Activated CD4-positive, alpha-beta T cell treated with anti-CD3 and anti-CD28 coated beads for 36 hours (primary cell): Measurements from ENCODE around the gene ARIH1. TPM values are rescaled to one million over a fixed set of nuclear protein-coding genes. Genes with fewer than 3 reads are reported as not detected.
A peak's percentile ranks its signal among the peaks of the same experiment; 100 is the strongest.

Experiments used
- ATAC-seq: fragments of 200-7000 bp; cut with Tn5 transposase; one replicate; pipeline ENCODE4 v1.10.0; 2021; ENCODE audit warnings: mild to moderate bottlenecking, moderate library complexity
- CTCF ChIA-PET: fragments of 350-600 bp; sonication (Branson Sonifier 250); formaldehyde crosslinking; loops from one replicate; lab custom pipeline; 2021; ENCODE audit warnings: antibody characterized with exemption; lab: Charles Lee
- POLR2A ChIA-PET: fragments of 350-600 bp; sonication (Branson Sonifier 250); formaldehyde crosslinking; loops from one replicate; lab custom pipeline; 2021; ENCODE audit warnings: antibody characterized with exemption, inconsistent platforms; lab: Charles Lee
- DNase-seq: peaks from one replicate; pipeline ENCODE4 v3.0.0-alpha.2; 2020
- H3K27ac Mint-ChIP-seq: one replicate; pipeline ENCODE4 v1.8.0; 2021; ENCODE audit warnings: mixed read lengths
- H3K27me3 Mint-ChIP-seq: one replicate; pipeline ENCODE4 v1.8.0; 2021; ENCODE audit warnings: mixed read lengths
- H3K36me3 Mint-ChIP-seq: one replicate; pipeline ENCODE4 v1.8.0; 2021; ENCODE audit warnings: low read depth, mixed read lengths
- H3K4me1 Mint-ChIP-seq: one replicate; pipeline ENCODE4 v1.8.0; 2021; ENCODE audit warnings: mixed read lengths
- H3K4me3 Mint-ChIP-seq: one replicate; pipeline ENCODE4 v1.8.0; 2021; ENCODE audit warnings: mild to moderate bottlenecking, moderate library complexity, mixed read lengths
- H3K9me3 Mint-ChIP-seq: one replicate; pipeline ENCODE4 v1.8.0; 2021; ENCODE audit warnings: low read depth, mixed read lengths
- intact Hi-C, 2 experiments: fragments of 100-400 bp; cut with DNase I in 1 of 2; cut with micrococcal nuclease in 1 of 2; formaldehyde crosslinking; loops; one replicate each; pipeline versions ENCODE4 v1.14.2 to v1.15.1; 2022 to 2024; cut with DNase I, micrococcal nuclease
- total RNA-seq, 2 experiments: library from RNA; stranded (reverse); gene quantifications; one replicate each; pipeline ENCODE4 v1.2.3, GENCODE V29; 2021

ARIH1 gene
- total RNA-seq, 2 experiments from 2014 or later = 177 to 195 TPM

- Mint-ChIP-seq H3K36me3 (peaks cover 32% of the 10 kb centered on the region), H3K27ac (no peak overlapping the region), H3K4me3 (no peak overlapping the region), H3K9me3 (no peaks in the 10 kb centered on the region), H3K4me1 (no peaks in the 10 kb centered on the region), H3K27me3 (no peaks in the 10 kb centered on the region)
- DNase-seq = no peak
- ChIA-PET CTCF (interaction anchor here (0.8 to 1.4 kb wide), 4 partner anchors 9 to 254 kb away, joined by 3 to 7 read pairs (median 4); no protein-coding TSS in a partner anchor), POLR2A (no interaction called here)
- ATAC-seq = no peak
- intact Hi-C loops = no loop called here
These were observed 92.8 kb downstream of the ARIH1 start for GRCh38 chr15:72566973-72567372.

GRCh38 chr15:72570059-72570458 is 95.9 kb downstream of the ARIH1 start:
- ChIA-PET CTCF (interaction anchor here (1.5 kb wide), 1 partner anchor 24 kb away, joined by 3 read pairs; no protein-coding TSS in a partner anchor), POLR2A (no interaction called here)
- Mint-ChIP-seq H3K4me1 (no peaks in the 10 kb centered on the region), H3K36me3 (peaks cover 18% of the 10 kb centered on the region), H3K4me3 (no peak overlapping the region), H3K27ac (no peak overlapping the region), H3K27me3 (no peaks in the 10 kb centered on the region), H3K9me3 (no peaks in the 10 kb centered on the region)
- intact Hi-C loops = no loop called here
- DNase-seq (no peak), ATAC-seq (no peak)

GRCh38 chr15:72579814-72580213 is 105.7 kb downstream of the ARIH1 start:
- intact Hi-C loops = no loop called here
- CTCF ChIA-PET = no interaction called here
- Mint-ChIP-seq H3K27ac (no peak overlapping the region), H3K36me3 (peaks cover 46% of the 10 kb centered on the region), H3K27me3 (no peaks in the 10 kb centered on the region), H3K4me1 (no peaks in the 10 kb centered on the region), H3K4me3 (no peak overlapping the region), H3K9me3 (peaks cover 6% of the 10 kb centered on the region)
- ATAC-seq (no peak), DNase-seq (no peak)
- POLR2A ChIA-PET = no interaction called here

GRCh38 chr15:72584006-72584405 is 109.9 kb downstream of the ARIH1 start:
- DNase-seq (no peak), ATAC-seq (no peak)
- Mint-ChIP-seq H3K27ac (no peak overlapping the region), H3K4me1 (no peaks in the 10 kb centered on the region), H3K4me3 (no peak overlapping the region), H3K9me3 (peaks cover 2% of the 10 kb centered on the region), H3K36me3 (peaks cover 32% of the 10 kb centered on the region), H3K27me3 (no peaks in the 10 kb centered on the region)
- CTCF ChIA-PET = interaction anchor here (0.9 kb wide), 1 partner anchor 16 kb away, joined by 3 read pairs; no protein-coding TSS in a partner anchor
- POLR2A ChIA-PET = no interaction called here
- intact Hi-C loops = no loop called here

GRCh38 chr15:72585025-72585424 is 110.9 kb downstream of the ARIH1 start:
- no peaks in the 10 kb centered on the region for H3K27me3 Mint-ChIP-seq
- H3K4me1 Mint-ChIP-seq = no peaks in the 10 kb centered on the region
- ATAC-seq = no peak

GRCh38 chr15:72585476-72586058 is 111.4 kb downstream of the ARIH1 start:
- H3K4me1 Mint-ChIP-seq = no peaks in the 10 kb centered on the region
- intact Hi-C loops = no loop called here
- peaks cover 23% of the 10 kb centered on the region for H3K36me3 Mint-ChIP-seq
- no peak overlapping the region for H3K27ac Mint-ChIP-seq
- H3K27me3 Mint-ChIP-seq = no peaks in the 10 kb centered on the region
- no peaks in the 10 kb centered on the region for H3K9me3 Mint-ChIP-seq
- ChIA-PET CTCF (interaction anchor here (1.0 to 1.4 kb wide), 2 partner anchors 9 to 18 kb away, joined by 3 to 4 read pairs; no protein-coding TSS in a partner anchor), POLR2A (no interaction called here)
- DNase-seq (no peak), ATAC-seq (no peak)
- H3K4me3 Mint-ChIP-seq = no peak overlapping the region

More at GRCh38 chr15:72585025-72585424, 110.9 kb downstream of the ARIH1 start:
- intact Hi-C loops = no loop called here
- Mint-ChIP-seq H3K4me3 (no peak overlapping the region), H3K27ac (peak overlapping the region; percentile 11), H3K36me3 (peaks cover 26% of the 10 kb centered on the region), H3K9me3 (no peaks in the 10 kb centered on the region)
- DNase-seq = no peak
- CTCF ChIA-PET = interaction anchor here (0.7 to 1.0 kb wide), 3 partner anchors 8 to 19 kb away, joined by 3 to 4 read pairs (median 3); no protein-coding TSS in a partner anchor
- POLR2A ChIA-PET = no interaction called here

GRCh38 chr15:72588096-72588495 is 114.0 kb downstream of the ARIH1 start:
- no peaks in the 10 kb centered on the region for H3K27me3 Mint-ChIP-seq
- H3K27ac Mint-ChIP-seq = no peak overlapping the region
- POLR2A ChIA-PET = no interaction called here
- H3K4me1 Mint-ChIP-seq = no peaks in the 10 kb centered on the region
- ATAC-seq = no peak
- H3K9me3 Mint-ChIP-seq = no peaks in the 10 kb centered on the region
- H3K4me3 Mint-ChIP-seq = no peak overlapping the region
- CTCF ChIA-PET = interaction anchor here (0.7 kb wide), 1 partner anchor 12 kb away, joined by 3 read pairs; no protein-coding TSS in a partner anchor
- intact Hi-C loops = no loop called here
- peaks cover 19% of the 10 kb centered on the region for H3K36me3 Mint-ChIP-seq
- DNase-seq = no peak

GRCh38 chr15:72590427-72590826 is 116.3 kb downstream of the ARIH1 start:
- no peaks in the 10 kb centered on the region for H3K27me3 Mint-ChIP-seq
- CTCF ChIA-PET = interaction anchor here (0.6 to 1.7 kb wide), 3 partner anchors 9 to 1046 kb away, joined by 3 to 8 read pairs (median 4); no protein-coding TSS in a partner anchor
- H3K27ac Mint-ChIP-seq = no peak overlapping the region
- peaks cover 9% of the 10 kb centered on the region for H3K36me3 Mint-ChIP-seq
- no peak for ATAC-seq
- H3K4me3 Mint-ChIP-seq = no peak overlapping the region
- DNase-seq = no peak
- no peaks in the 10 kb centered on the region for H3K4me1 Mint-ChIP-seq
- intact Hi-C loops = no loop called here
- POLR2A ChIA-PET = no interaction called here
- no peaks in the 10 kb centered on the region for H3K9me3 Mint-ChIP-seq

GRCh38 chr15:72591361-72591760 is 117.2 kb downstream of the ARIH1 start:
- Mint-ChIP-seq H3K4me1 (no peaks in the 10 kb centered on the region), H3K27ac (no peak overlapping the region), H3K4me3 (no peak overlapping the region), H3K27me3 (no peaks in the 10 kb centered on the region), H3K36me3 (peaks cover 4% of the 10 kb centered on the region), H3K9me3 (no peaks in the 10 kb centered on the region)
- intact Hi-C loops = no loop called here
- ATAC-seq = no peak
- DNase-seq = no peak
- CTCF ChIA-PET = interaction anchor here (0.7 to 0.8 kb wide), 2 partner anchors 9 kb away, joined by 3 read pairs; no protein-coding TSS in a partner anchor
- POLR2A ChIA-PET = no interaction called here

- Mint-ChIP-seq H3K27ac (no peak overlapping the region), H3K9me3 (no peaks in the 10 kb centered on the region), H3K36me3 (peaks cover 4% of the 10 kb centered on the region), H3K27me3 (no peaks in the 10 kb centered on the region), H3K4me3 (no peak overlapping the region), H3K4me1 (no peaks in the 10 kb centered on the region)
- no peak for DNase-seq
- intact Hi-C loops = no loop called here
- POLR2A ChIA-PET = no interaction called here
- no peak for ATAC-seq
- CTCF ChIA-PET = no interaction called here
These were observed 118.0 kb downstream of the ARIH1 start for GRCh38 chr15:72592097-72592496.

GRCh38 chr15:72592676-72593075 is 118.5 kb downstream of the ARIH1 start:
- no peaks in the 10 kb centered on the region for H3K4me1 Mint-ChIP-seq
- intact Hi-C loops = no loop called here
- CTCF ChIA-PET = no interaction called here
- no peak overlapping the region for H3K4me3 Mint-ChIP-seq
- DNase-seq = no peak
- POLR2A ChIA-PET = no interaction called here
- ATAC-seq = no peak
- no peaks in the 10 kb centered on the region for H3K27me3 Mint-ChIP-seq
- H3K27ac Mint-ChIP-seq = no peak overlapping the region
- no peaks in the 10 kb centered on the region for H3K9me3 Mint-ChIP-seq
- peaks cover 2% of the 10 kb centered on the region for H3K36me3 Mint-ChIP-seq

GRCh38 chr15:72593838-72594237 is 119.7 kb downstream of the ARIH1 start:
- H3K27ac Mint-ChIP-seq = no peak overlapping the region
- ATAC-seq = no peak
- POLR2A ChIA-PET = no interaction called here
- CTCF ChIA-PET = interaction anchor here (0.6 to 1.5 kb wide), 4 partner anchors 9 to 647 kb away, joined by 3 to 4 read pairs (median 3); no protein-coding TSS in a partner anchor
- H3K4me3 Mint-ChIP-seq = no peak overlapping the region
- H3K27me3 Mint-ChIP-seq = no peaks in the 10 kb centered on the region
- intact Hi-C loops = no loop called here
- DNase-seq = no peak
- no peaks in the 10 kb centered on the region for H3K36me3 Mint-ChIP-seq
- H3K9me3 Mint-ChIP-seq = no peaks in the 10 kb centered on the region
- no peaks in the 10 kb centered on the region for H3K4me1 Mint-ChIP-seq
